Measurements from ENCODE around the gene MFNG.

GRCh38 chr22:37451218-37451617, 35.0 kb downstream of the MFNG start:
- TF ChIP-seq CTCF (IDR thresholded peaks at IDR 0.05) (no peak), POLR2A (IDR thresholded peaks at IDR 0.05) (no peak), POLR2AphosphoS5 (IDR thresholded peaks at IDR 0.05) (no peak)

Measured in prostate gland (tissue), 2 donors.